Mesodermal cell (in vitro differentiated cells): Measurements from ENCODE around the gene SMAGP.

Experiments used
- H3K27ac ChIP-seq: 2 replicates; pipeline ENCODE4 v1.7.0; 2013; ENCODE audit warnings: mild to moderate bottlenecking, low read depth, low read length, moderate library complexity; ENCODE audit not compliant: severe bottlenecking
- H3K36me3 ChIP-seq: 2 replicates; pipeline ENCODE4 v1.7.1; 2013; ENCODE audit warnings: mild to moderate bottlenecking, low read length, moderate library complexity; ENCODE audit not compliant: control insufficient read depth, insufficient read depth
- H3K4me1 ChIP-seq: one replicate; pipeline ENCODE4 v1.7.1; 2013; ENCODE audit warnings: mild to moderate bottlenecking, low read length; ENCODE audit not compliant: insufficient read depth, control insufficient read depth, poor library complexity, severe bottlenecking
- H3K4me3 ChIP-seq: 2 replicates; pipeline ENCODE4 v1.7.0; 2013; ENCODE audit warnings: low read length, control low read depth, mild to moderate bottlenecking; ENCODE audit not compliant: insufficient read depth, poor library complexity, severe bottlenecking; ENCODE audit errors: extremely low read depth
- H3K9me3 ChIP-seq: 2 replicates; pipeline ENCODE4 v1.7.1; 2013; ENCODE audit warnings: mild to moderate bottlenecking, low read length, moderate library complexity; ENCODE audit not compliant: control insufficient read depth
- WGBS, 2 experiments: methylation state at CpG; one replicate each; pipeline ENCODE4 v1.1.5; 2013; ENCODE audit warnings: missing lambda C conversion rate in 2 of 2; ENCODE audit not compliant: insufficient coverage in 2 of 2; 5-methylcytosine and 5-hydroxymethylcytosine counted together

The SMAGP gene

DNA sequence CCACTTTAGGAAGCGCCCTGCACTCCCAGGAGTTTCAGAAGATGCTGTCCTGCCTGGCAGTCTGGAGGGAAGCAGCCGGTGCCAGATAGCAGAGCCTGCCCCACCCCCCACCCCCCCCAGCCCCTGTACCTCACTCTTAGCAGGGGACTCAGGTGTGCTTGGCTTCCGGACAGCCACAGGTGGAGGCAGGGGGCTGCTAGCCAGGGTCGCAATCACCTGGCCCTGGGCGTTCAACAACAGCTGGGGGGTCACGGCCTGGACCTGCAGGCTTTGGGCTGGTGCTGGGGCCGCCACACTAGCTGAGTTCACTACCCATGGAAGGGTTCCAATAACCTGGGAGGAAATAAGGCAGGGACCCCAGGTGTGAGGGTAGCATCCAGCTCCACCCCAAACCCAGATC is 74.4 kb downstream of the SMAGP start:
- Histone ChIP-seq H3K36me3 (no peaks in the 10 kb centered on the region), H3K4me3 (no peak overlapping the region), H3K4me1 (no peaks in the 10 kb centered on the region), H3K27ac (no peak overlapping the region), H3K9me3 (no peaks in the 10 kb centered on the region)
- WGBS, 2 experiments, result 87 to 100% methylated on average over 4 to 7 of the region's 7 CpGs
